Mucosa of descending colon (tissue), 3 donors: ENCODE measurements around the gene DHRS1. TPM values are rescaled to one million over a fixed set of nuclear protein-coding genes. Genes with fewer than 3 reads are reported as not detected.

Experiments used
- ATAC-seq: fragments of 200-7000 bp; cut with Tn5 transposase; one replicate; pipeline ENCODE4 v1.9.1; 2020; ENCODE audit warnings: mild to moderate bottlenecking, moderate library complexity
- DNase-seq, 3 donors: peaks; one replicate each; pipeline ENCODE4 v3.0.0-alpha.2; 2020
- H3K36me3 ChIP-seq: fragments of 200-600 bp; one replicate; pipeline ENCODE4 v1.8.0; 2021; ENCODE audit warnings: low read depth, mild to moderate bottlenecking
- H3K4me1 ChIP-seq: fragments of 200-600 bp; one replicate; pipeline ENCODE4 v1.8.0; 2021; ENCODE audit warnings: low read depth, mild to moderate bottlenecking
- H3K4me3 ChIP-seq: fragments of 200-600 bp; one replicate; pipeline ENCODE4 v1.8.0; 2021; ENCODE audit warnings: mild to moderate bottlenecking
- H3K9me3 ChIP-seq: fragments of 200-600 bp; one replicate; pipeline ENCODE4 v1.8.0; 2021; ENCODE audit warnings: mild to moderate bottlenecking
- intact Hi-C, 2 donors: fragments of 100-400 bp; cut with DNase I in 1 of 2; cut with micrococcal nuclease in 1 of 2; formaldehyde crosslinking; loops; one replicate each; pipeline versions ENCODE4 v1.11.0 to v1.11.1; 2022; cut with DNase I, micrococcal nuclease
- total RNA-seq, 3 donors: library from RNA; stranded (reverse); fragmentation: NEBNext Ultra II Directional in 2 of 3; extraction: Animal tissue kit (Norgen Biotek cat#: 25700) in 2 of 3; gene quantifications; one replicate each; pipeline versions ENCODE4 v1.2.1 to v1.2.4, GENCODE V29; 2021 to 2023
- TF ChIP-seq, protein P1 (sequence below): fragments of 200-600 bp; IDR thresholded peaks from one replicate; pipeline ENCODE4 v1.8.0; 2022; ENCODE audit warnings: antibody characterized with exemption, mild to moderate bottlenecking
- donor health status: DM: no; HTN: no; CAD: no; lungs with moderate emphysema.
- donor health status: DM: no; HTN: no; CAD: no.
- donor health status: DM: no; HTN: yes; CAD: no.

The DHRS1 gene
- total RNA-seq, 3 donors from 2014 or later = 30.6 to 56.9 (median 54.9) TPM

DNA sequence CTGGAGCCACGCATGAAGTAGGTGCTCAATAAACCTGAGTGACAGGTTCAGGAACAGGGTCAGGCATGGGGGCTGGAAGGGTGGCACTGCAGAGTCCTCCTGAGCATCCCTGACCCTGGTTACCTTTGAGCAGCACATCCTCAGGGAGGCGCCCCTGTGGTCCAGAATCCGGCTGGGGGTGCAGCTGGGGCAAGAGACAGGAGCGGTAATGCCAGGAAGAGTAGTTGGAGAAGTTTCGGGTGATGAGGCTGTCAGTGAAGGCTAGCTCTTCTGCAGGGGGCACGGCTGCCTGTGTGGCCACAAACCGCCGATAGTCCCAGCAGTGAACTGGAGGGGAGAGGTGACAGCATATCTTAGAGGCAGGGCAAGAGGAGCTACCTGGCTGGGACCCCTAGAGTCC, 30.2 kb downstream of the DHRS1 start:
- H3K9me3 ChIP-seq = no peaks in the 10 kb centered on the region
- peak in 1 of 3 donors; percentile 21 for DNase-seq
- TF ChIP-seq, protein P1, sequence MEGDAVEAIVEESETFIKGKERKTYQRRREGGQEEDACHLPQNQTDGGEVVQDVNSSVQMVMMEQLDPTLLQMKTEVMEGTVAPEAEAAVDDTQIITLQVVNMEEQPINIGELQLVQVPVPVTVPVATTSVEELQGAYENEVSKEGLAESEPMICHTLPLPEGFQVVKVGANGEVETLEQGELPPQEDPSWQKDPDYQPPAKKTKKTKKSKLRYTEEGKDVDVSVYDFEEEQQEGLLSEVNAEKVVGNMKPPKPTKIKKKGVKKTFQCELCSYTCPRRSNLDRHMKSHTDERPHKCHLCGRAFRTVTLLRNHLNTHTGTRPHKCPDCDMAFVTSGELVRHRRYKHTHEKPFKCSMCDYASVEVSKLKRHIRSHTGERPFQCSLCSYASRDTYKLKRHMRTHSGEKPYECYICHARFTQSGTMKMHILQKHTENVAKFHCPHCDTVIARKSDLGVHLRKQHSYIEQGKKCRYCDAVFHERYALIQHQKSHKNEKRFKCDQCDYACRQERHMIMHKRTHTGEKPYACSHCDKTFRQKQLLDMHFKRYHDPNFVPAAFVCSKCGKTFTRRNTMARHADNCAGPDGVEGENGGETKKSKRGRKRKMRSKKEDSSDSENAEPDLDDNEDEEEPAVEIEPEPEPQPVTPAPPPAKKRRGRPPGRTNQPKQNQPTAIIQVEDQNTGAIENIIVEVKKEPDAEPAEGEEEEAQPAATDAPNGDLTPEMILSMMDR = no peak
- intact Hi-C loops = no loop called here
- ATAC-seq = no peak
- no peaks in the 10 kb centered on the region for H3K36me3 ChIP-seq
- no peak overlapping the region for H3K4me3 ChIP-seq
- H3K4me1 ChIP-seq = no peaks in the 10 kb centered on the region

GRCh38 chr14:24268225-24268624, 31.4 kb downstream of the DHRS1 start:
- Histone ChIP-seq H3K4me3 (no peak overlapping the region), H3K9me3 (no peaks in the 10 kb centered on the region), H3K4me1 (no peaks in the 10 kb centered on the region), H3K36me3 (no peaks in the 10 kb centered on the region)
- ATAC-seq (no peak), DNase-seq (peak in 1 of 3 donors; percentile 11)
- intact Hi-C loops = no loop called here
- TF ChIP-seq, protein P1 = no peak

GRCh38 chr14:24267516-24267915, 32.1 kb downstream of the DHRS1 start:
- H3K9me3 ChIP-seq = no peaks in the 10 kb centered on the region
- intact Hi-C loops = no loop called here
- H3K36me3 ChIP-seq = no peaks in the 10 kb centered on the region
- DNase-seq = peak in 1 of 3 donors; percentile 5
- TF ChIP-seq, protein P1 = no peak
- H3K4me1 ChIP-seq = no peaks in the 10 kb centered on the region
- ATAC-seq = no peak
- no peak overlapping the region for H3K4me3 ChIP-seq

DNA sequence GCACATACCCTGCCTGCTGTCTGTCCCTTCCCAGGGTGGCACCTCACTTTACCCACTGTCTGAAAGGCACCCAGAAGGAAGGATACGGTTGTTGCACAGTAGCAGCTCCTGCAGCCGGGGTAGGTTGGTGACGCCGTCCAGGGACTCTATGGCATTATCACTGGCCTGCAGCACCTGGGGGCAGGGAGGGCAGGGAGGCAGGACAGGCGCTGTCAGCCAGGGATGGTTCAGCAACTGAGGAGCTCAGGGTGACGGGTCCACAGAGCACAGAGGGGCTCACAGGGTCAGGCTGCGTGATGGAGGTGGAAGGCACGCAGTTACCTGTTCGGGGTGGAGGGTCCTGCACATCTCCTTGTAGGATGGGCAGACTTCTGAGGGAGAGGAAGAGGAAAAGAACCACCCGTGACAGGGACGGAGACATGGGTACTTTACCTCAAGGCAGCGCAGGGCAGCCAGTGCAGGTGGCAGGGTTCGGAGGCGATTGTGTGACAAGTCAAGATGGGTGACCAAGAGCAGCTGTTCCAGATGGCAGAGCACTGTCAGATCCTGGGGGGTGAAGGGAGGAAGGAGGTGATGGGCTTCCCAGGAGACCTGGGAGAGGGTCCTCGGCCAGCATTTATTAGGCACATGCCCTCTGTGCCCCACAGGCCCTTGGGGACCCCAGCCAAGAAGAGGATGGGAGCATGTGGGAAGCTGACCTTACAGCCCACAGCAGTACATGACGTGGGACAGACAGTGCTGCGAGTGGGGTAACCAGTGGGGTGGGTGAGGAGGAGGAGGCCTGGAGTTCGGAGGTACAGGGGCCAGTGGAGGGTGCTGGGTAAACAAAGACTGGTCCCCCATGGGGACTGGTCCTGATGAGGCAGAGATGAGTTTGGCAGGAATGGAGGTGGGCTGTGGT, 33.0 kb downstream of the DHRS1 start:
- Histone ChIP-seq H3K4me3 (no peak overlapping the region), H3K4me1 (no peaks in the 10 kb centered on the region), H3K9me3 (no peaks in the 10 kb centered on the region), H3K36me3 (no peaks in the 10 kb centered on the region)
- TF ChIP-seq, protein P1 = no peak
- intact Hi-C loops = no loop called here
- ATAC-seq = no peak
- DNase-seq = peak in 1 of 3 donors; percentile 15

DNA sequence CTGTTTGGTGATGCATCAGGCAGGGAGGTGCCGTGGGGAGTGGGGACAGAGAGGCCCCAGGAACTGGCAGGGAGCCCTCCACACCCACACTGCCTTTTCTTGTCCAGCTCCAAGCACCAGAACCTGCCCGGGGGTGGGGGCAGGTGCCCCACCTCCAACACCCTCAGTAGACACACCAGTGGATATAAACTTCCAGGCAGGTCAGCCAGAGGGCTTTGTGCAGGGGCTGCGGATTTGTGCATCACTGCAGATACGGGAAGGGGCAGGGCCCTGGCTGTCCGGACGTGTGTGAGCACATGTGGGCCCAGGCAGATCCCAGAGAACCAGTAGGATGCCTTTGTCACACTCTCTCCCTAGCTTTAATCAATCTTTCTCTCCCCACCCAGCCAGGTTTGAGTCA, 35.3 kb downstream of the DHRS1 start:
- no peaks in the 10 kb centered on the region for H3K36me3 ChIP-seq
- intact Hi-C loops = no loop called here
- no peaks in the 10 kb centered on the region for H3K4me1 ChIP-seq
- TF ChIP-seq, protein P1 = no peak
- no peaks in the 10 kb centered on the region for H3K9me3 ChIP-seq
- DNase-seq (peak in 1 of 3 donors; percentile 16), ATAC-seq (no peak)
- no peak overlapping the region for H3K4me3 ChIP-seq
